K562 (cell line): ENCODE results near the gene KDM2B. TPM values are rescaled to one million over a fixed set of nuclear protein-coding genes. Genes with fewer than 3 reads are reported as not detected.

Experiments used
- ATAC-seq: fragments of 200-7000 bp; cut with Tn5 transposase; 3 replicates; pipeline ENCODE4 v1.9.1; 2020; ENCODE audit warnings: moderate library complexity
- BruUV-seq: library from RNA; stranded (reverse); fragments of 400-500 nt; replicated peaks from 2 replicates; lab custom pipeline; 2021; lab: Mats Ljungman, UMichigan
- CTCF ChIA-PET: fragments of 300-600 bp; formaldehyde crosslinking; extraction: SDS; loops from one replicate; lab custom pipeline; 2021; ENCODE audit warnings: low intra/inter-chr PET ratio; lab: Yijun Ruan, JAX
- POLR2A ChIA-PET: fragments of 300-600, 350-650 bp; sonication (Branson Sonifier 250); formaldehyde crosslinking; extraction: SDS; loops from one replicate; lab custom pipeline; 2021; ENCODE audit warnings: antibody characterized with exemption, inconsistent platforms; lab: Yijun Ruan, JAX
- DNase-seq, 4 experiments: peaks; one replicate each; pipeline versions ENCODE4 v3.0.0 to v3.0.0-alpha.2; 2011 to 2018; ENCODE audit warnings: low spot score in 3 of 4, mixed read lengths in 3 of 4; ENCODE audit errors: extremely low read depth in 1 of 4
- FAIRE-seq: peaks from 2 replicates; lab custom pipeline; 2011; peaks lifted over from hg19 to GRCh38; lab: Jason Lieb, UNC
- H2AFZ ChIP-seq: 2 replicates; pipeline ENCODE4 v1.6.0; 2011; ENCODE audit warnings: low read depth, low read length, control low read depth, inconsistent platforms
- H3K27ac ChIP-seq: fragments of 200-600 bp; 3 replicates; pipeline ENCODE4 v1.8.0; 2011; ENCODE audit warnings: low read depth, mild to moderate bottlenecking, control low read depth, inconsistent platforms, low read length, moderate library complexity, mixed read lengths; ENCODE audit errors: extremely low read depth
- H3K27me3 ChIP-seq, 2 experiments: fragments of 300-600 bp in 1 of 2; 2 replicates in 1 of 2; 3 replicates in 1 of 2; pipeline versions ENCODE4 v1.6.0 to v1.8.0; 2011; ENCODE audit warnings: inconsistent platforms in 2 of 2, low read length in 2 of 2, mild to moderate bottlenecking in 1 of 2, mixed read lengths in 1 of 2, moderate library complexity in 1 of 2; ENCODE audit not compliant: control insufficient read depth in 2 of 2, insufficient read depth in 2 of 2
- H3K36me3 ChIP-seq: fragments of 300-600 bp; 3 replicates; pipeline ENCODE4 v1.8.0; 2011; ENCODE audit warnings: mild to moderate bottlenecking, low read length, inconsistent platforms; ENCODE audit not compliant: control insufficient read depth, insufficient read depth
- H3K4me1 ChIP-seq, 2 experiments: fragments of 200-600 bp in 1 of 2; replicated peaks in 1 of 2; 2 replicates in 1 of 2; 3 replicates in 1 of 2; pipeline versions ENCODE4 v1.5.1 to v1.8.0; 2011; ENCODE audit warnings: inconsistent platforms in 2 of 2, low read length in 2 of 2, mild to moderate bottlenecking in 1 of 2, mixed read lengths in 1 of 2, moderate library complexity in 1 of 2; ENCODE audit not compliant: control insufficient read depth in 2 of 2, insufficient read depth in 2 of 2
- H3K4me2 ChIP-seq: 2 replicates; pipeline ENCODE4 v1.6.1; 2011; ENCODE audit warnings: low read length, control low read depth, inconsistent platforms, mixed read lengths; ENCODE audit not compliant: insufficient read depth
- H3K4me3 ChIP-seq: fragments of 200-600 bp; sonication (generic), shearing (Covaris generic); 2 replicates; pipeline ENCODE4 v1.5.1; 2016; ENCODE audit warnings: control low read depth, inconsistent platforms
- H3K79me2 ChIP-seq: fragments of 200-600 bp; 3 replicates; pipeline ENCODE4 v1.8.0; 2011; ENCODE audit warnings: low read length, inconsistent platforms; ENCODE audit not compliant: control insufficient read depth, insufficient read depth
- H3K9ac ChIP-seq, 2 experiments: 2 replicates each; pipeline versions ENCODE4 v1.6.0 to v1.6.1; 2011; ENCODE audit warnings: low read depth in 2 of 2, low read length in 2 of 2, control low read depth in 1 of 2, inconsistent platforms in 1 of 2, mild to moderate bottlenecking in 1 of 2, mixed read lengths in 1 of 2; ENCODE audit not compliant: insufficient read depth in 1 of 2
- H3K9me1 ChIP-seq: one replicate; pipeline ENCODE4 v1.6.0; 2011; ENCODE audit warnings: inconsistent platforms, mild to moderate bottlenecking, low read length, moderate library complexity; ENCODE audit not compliant: control insufficient read depth, insufficient read depth
- H3K9me3 ChIP-seq: replicated peaks from 2 replicates; pipeline ENCODE4 v1.5.1; 2011; ENCODE audit warnings: low read depth, low read length, inconsistent platforms; ENCODE audit not compliant: control insufficient read depth, insufficient read depth
- H4K20me1 ChIP-seq: replicated peaks from 2 replicates; pipeline ENCODE4 v1.6.1; 2011; ENCODE audit warnings: low read length, inconsistent platforms, mixed read lengths; ENCODE audit not compliant: control insufficient read depth, insufficient read depth
- MLX ChIP-seq, 2 experiments: fragments of 450-650 bp in 1 of 2; sonication (generic) in 1 of 2; formaldehyde crosslinking; conservative IDR thresholded peaks; 2 replicates each; pipeline versions ENCODE4 v1.4.0 to v1.8.1; 2020 to 2022; ENCODE audit warnings: mild to moderate bottlenecking in 1 of 2, missing genetic modification reagents in 1 of 2
- WGBS: fragments of 100-300 bp; shearing (Covaris generic); methylation state at CpG from one replicate; pipeline ENCODE4 v1.1.6; 2016; ENCODE audit warnings: low coverage, mixed read lengths; ENCODE audit not compliant: insufficient coverage; ENCODE audit errors: missing lambda C conversion rate; 5-methylcytosine and 5-hydroxymethylcytosine counted together
- in situ Hi-C: fragments of 300-500 bp; cut with MboI; formaldehyde crosslinking; loops from 4 replicates; pipeline ENCODE4 v1.15.0; 2018; ENCODE audit warnings: inconsistent platforms, mixed read lengths
- intact Hi-C: fragments of 100-400 bp; cut with micrococcal nuclease; formaldehyde crosslinking; loops from 2 replicates; pipeline ENCODE4 v1.14.2; 2022
- polyA plus RNA-seq, 8 experiments: library from polyadenylated mRNA; depleted of rRNA in 4 of 8; stranded (reverse) in 5 of 8; unstranded in 3 of 8; fragments of >200 nt; fragmentation: Nextera tagmentation in 2 of 8; fragmentation: Illumina TruSeq in 1 of 8; extraction: Ambion mirVana in 2 of 8; extraction: Trizol in 1 of 8; gene quantifications; 2 replicates each; pipeline versions ENCODE4 v1.2.1 to v1.2.3, GENCODE V29; 2011 to 2014; ENCODE audit warnings: inconsistent platforms in 1 of 8, missing spikeins in 1 of 8
- total RNA-seq, 7 experiments: library from RNA; depleted of rRNA in 6 of 7; stranded (reverse); fragments of >200 nt in 6 of 7; fragmentation: Illumina TruSeq in 2 of 7; extraction: Trizol in 2 of 7; gene quantifications; 2 replicates each; pipeline versions ENCODE4 v1.2.1 to v1.2.3, GENCODE V29; 2011 to 2021; ENCODE audit warnings: low replicate concordance in 1 of 7
- TF ChIP-seq, protein P1 (sequence below): fragments of 250-450 bp; sonication (Bioruptor Pico); IDR thresholded peaks from 2 replicates; pipeline ENCODE4 v1.8.0; 2021; ENCODE audit warnings: moderate library complexity, mild to moderate bottlenecking, inconsistent platforms
- TF ChIP-seq, protein P2 (sequence below): fragments of 250-450 bp; sonication (Bioruptor Pico); IDR thresholded peaks from 2 replicates; pipeline ENCODE4 v1.4.0; 2020; ENCODE audit warnings: mild to moderate bottlenecking

Gene KDM2B
- total and polyA plus RNA-seq, 9 of the 15 experiments (the other 6 are each of a cell fraction or from before 2014, with no cell fraction given) = 7.4 to 50.5 (median 22.5) TPM

DNA sequence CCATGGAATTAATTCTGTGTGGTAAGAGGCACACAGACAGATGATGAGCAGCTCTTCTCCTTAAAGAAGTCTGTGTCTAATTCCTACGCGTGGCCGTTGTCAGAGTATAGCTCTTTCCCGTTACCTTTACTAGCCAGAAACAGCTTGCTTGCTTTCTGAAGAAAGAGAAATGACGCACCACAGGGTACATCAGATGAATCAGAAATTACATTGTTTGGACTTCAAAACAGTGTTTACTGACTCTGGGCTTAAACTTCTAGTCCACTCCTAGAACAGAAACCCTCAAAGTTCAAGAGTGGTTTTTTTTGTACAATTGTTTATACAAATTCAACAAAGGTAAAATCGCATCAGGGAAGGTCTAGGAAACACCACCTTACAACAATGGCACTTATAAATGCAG, 151.9 kb downstream of the KDM2B start:
- Histone ChIP-seq H2AFZ (no peak overlapping the region), H3K9me3 (no peaks in the 10 kb centered on the region), H3K27ac (no peak overlapping the region), H3K4me2 (no peak overlapping the region), H4K20me1 (no peaks in the 10 kb centered on the region), H3K4me3 (no peak overlapping the region), H3K9me1 (no peaks in the 10 kb centered on the region), H3K9ac (no peak overlapping the region), H3K27me3 (no peaks in the 10 kb centered on the region), H3K79me2 (no peaks in the 10 kb centered on the region), H3K36me3 (peaks cover 94% of the 10 kb centered on the region), H3K4me1 (peaks cover 5 to 10% of the 10 kb centered on the region in 2 experiments; a peak in 4 of 5 replicates)
- ChIA-PET POLR2A (interaction anchor here (2.8 kb wide), 1 partner anchor 10 kb away, joined by 8 read pairs; no protein-coding TSS in a partner anchor), CTCF (interaction anchor here (0.8 kb wide), 1 partner anchor 985 kb away, joined by 3 read pairs; no protein-coding TSS in a partner anchor)
- DNase-seq (no peak), FAIRE-seq (no peak), ATAC-seq (no peak)
- no peak for TF ChIP-seq MLX (CRISPR knock-in tag; conservative IDR thresholded peaks at IDR 0.05)
- TF ChIP-seq, protein P1, sequence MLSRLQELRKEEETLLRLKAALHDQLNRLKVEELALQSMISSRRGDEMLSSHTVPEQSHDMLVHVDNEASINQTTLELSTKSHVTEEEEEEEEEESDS = no peak
- TF ChIP-seq, protein P2, sequence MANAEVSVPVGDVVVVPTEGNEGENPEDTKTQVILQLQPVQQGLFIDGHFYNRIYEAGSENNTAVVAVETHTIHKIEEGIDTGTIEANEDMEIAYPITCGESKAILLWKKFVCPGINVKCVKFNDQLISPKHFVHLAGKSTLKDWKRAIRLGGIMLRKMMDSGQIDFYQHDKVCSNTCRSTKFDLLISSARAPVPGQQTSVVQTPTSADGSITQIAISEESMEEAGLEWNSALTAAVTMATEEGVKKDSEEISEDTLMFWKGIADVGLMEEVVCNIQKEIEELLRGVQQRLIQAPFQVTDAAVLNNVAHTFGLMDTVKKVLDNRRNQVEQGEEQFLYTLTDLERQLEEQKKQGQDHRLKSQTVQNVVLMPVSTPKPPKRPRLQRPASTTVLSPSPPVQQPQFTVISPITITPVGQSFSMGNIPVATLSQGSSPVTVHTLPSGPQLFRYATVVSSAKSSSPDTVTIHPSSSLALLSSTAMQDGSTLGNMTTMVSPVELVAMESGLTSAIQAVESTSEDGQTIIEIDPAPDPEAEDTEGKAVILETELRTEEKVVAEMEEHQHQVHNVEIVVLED (CRISPR knock-in tag) = no peak
- in situ Hi-C loops = no loop called here
- intact Hi-C loops = no loop called here
- WGBS = 95% methylated on average over 6 of the region's 6 CpGs
- no TSS peak for BruUV-seq
